ENCODE data around the gene ORC6.

GRCh38 chr16:46721885-46722284, 32.4 kb downstream of the ORC6 start:
- no peak for TF ChIP-seq POLR2A (IDR thresholded peaks at IDR 0.05; ENCODE audit: low read depth, low read length)
- no peak for TF ChIP-seq TAF1 (IDR thresholded peaks at IDR 0.05; ENCODE audit: borderline replicate concordance, low read depth, low read length)
- no peak for TF ChIP-seq POLR2AphosphoS5 (IDR thresholded peaks at IDR 0.05; ENCODE audit: low read depth, low read length)
